Measurements from ENCODE around the gene IFT20. TPM values are rescaled to one million over a fixed set of nuclear protein-coding genes. Genes with fewer than 3 reads are reported as not detected.
A peak's percentile ranks its signal among the peaks of the same experiment; 100 is the strongest.

The IFT20 gene
- total and polyA plus RNA-seq, 2 donors (not counting 1 experiment from before 2014, with no cell fraction given) = 51.4 to 53.7 TPM

DNA sequence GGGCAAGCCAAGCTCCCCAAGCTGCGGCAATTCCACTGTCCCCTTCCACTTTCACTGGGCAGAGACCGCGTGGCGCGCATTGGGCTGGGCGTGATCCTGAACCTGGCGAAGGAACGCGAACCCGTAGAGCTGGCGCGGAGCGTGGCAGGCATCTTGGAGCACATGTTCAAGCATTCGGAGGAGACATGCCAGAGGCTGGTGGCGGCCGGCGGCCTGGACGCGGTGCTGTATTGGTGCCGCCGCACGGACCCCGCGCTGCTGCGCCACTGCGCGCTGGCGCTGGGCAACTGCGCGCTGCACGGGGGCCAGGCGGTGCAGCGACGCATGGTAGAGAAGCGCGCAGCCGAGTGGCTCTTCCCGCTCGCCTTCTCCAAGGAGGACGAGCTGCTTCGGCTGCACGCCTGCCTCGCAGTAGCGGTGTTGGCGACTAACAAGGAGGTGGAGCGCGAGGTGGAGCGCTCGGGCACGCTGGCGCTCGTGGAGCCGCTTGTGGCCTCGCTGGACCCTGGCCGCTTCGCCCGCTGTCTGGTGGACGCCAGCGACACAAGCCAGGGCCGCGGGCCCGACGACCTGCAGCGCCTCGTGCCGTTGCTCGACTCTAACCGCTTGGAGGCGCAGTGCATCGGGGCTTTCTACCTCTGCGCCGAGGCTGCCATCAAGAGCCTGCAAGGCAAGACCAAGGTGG is 46.0 kb upstream of the IFT20 start:
- Histone ChIP-seq H3K4me1 (ENCODE audit: control insufficient read depth, extremely low read depth, insufficient read depth, low read length) (no peaks in the 10 kb centered on the region), H3K36me3 (ENCODE audit: control insufficient read depth, insufficient read depth, low read length) (no peaks in the 10 kb centered on the region), H4K20me1 (ENCODE audit: control insufficient read depth, extremely low read depth, insufficient read depth, low read length) (no peaks in the 10 kb centered on the region), H3K27ac (ENCODE audit: insufficient read depth, low read length) (no peak overlapping the region), H3K9me3 (ENCODE audit: control insufficient read depth, insufficient read depth, low read depth, low read length) (no peaks in the 10 kb centered on the region), H3K9ac (ENCODE audit: insufficient read depth, low read length) (no peak overlapping the region), H2AFZ (ENCODE audit: low read length) (no peak overlapping the region), H3K79me2 (ENCODE audit: control insufficient read depth, insufficient read depth, low read length) (no peaks in the 10 kb centered on the region), H3K4me2 (ENCODE audit: extremely low read depth, insufficient read depth, low read length) (no peak overlapping the region), H3K27me3 (ENCODE audit: control insufficient read depth, insufficient read depth, low read length) (no peaks in the 10 kb centered on the region), H3K4me3 (replicated peaks in 1 of 4; ENCODE audit: control extremely low read depth in 1 of 4, insufficient read depth in 1 of 4, low read depth in 3 of 4, low read length in 4 of 4) (no peak overlapping the region)
- TF ChIP-seq EZH2 (IDR thresholded peaks at IDR 0.05; ENCODE audit: low read length, missing control alignments) = no peak
- TF ChIP-seq, protein P1, sequence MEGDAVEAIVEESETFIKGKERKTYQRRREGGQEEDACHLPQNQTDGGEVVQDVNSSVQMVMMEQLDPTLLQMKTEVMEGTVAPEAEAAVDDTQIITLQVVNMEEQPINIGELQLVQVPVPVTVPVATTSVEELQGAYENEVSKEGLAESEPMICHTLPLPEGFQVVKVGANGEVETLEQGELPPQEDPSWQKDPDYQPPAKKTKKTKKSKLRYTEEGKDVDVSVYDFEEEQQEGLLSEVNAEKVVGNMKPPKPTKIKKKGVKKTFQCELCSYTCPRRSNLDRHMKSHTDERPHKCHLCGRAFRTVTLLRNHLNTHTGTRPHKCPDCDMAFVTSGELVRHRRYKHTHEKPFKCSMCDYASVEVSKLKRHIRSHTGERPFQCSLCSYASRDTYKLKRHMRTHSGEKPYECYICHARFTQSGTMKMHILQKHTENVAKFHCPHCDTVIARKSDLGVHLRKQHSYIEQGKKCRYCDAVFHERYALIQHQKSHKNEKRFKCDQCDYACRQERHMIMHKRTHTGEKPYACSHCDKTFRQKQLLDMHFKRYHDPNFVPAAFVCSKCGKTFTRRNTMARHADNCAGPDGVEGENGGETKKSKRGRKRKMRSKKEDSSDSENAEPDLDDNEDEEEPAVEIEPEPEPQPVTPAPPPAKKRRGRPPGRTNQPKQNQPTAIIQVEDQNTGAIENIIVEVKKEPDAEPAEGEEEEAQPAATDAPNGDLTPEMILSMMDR (conservative IDR thresholded peaks at IDR 0.05 in 1 of 2, IDR thresholded peaks at IDR 0.05 in 1 of 2; ENCODE audit: low read depth in 1 of 2, low read length in 2 of 2) = peak in 1 of 2 donors; percentile 35
- no peak for DNase-seq (ENCODE audit: low read depth in 2 of 2)

DNA sequence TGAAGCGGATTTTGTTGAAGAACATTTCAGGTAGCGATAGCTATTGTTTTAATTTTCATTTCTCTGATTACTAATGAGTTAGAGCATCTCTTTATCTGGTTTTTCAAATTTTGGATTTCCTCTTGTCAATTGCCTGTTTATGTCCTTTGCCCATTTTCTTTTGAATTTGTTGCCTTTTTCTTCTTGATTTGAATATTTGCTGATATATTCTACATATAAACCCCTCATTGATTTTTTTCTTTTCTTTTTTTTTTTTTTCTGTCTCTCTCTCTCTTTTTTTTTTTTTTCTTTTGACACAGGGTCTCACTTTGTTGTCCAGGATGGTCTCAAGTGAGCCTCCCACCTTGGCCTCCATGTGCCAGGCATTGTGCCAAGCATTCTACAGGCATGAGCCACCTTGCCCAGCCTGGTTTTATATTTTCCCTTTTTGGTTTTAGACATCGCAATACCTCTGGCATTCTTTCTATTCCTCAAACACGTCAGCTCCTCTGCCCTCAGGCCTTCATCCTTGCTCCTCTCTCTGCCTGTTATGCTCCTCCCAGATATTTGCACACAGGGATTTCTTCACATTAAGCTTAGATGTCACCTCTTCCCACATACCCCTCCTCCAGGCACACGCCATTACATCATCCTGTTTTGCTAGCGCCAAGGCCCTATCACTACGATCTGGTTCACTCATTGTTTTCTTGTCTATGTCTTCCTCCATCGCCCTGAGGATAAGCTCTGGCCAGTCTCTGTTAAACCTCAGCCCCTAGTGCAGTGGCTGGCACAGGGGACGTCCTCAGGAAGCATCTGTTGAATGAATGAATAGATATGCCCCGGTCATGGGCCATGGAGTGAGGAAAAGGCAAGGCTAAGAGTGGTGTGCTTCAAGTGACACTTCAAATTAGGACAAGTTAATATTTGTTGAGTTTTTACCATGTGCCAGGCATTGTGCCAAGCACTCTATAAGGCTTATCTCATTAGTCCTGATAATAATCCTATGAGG is 44.8 kb upstream of the IFT20 start:
- H3K79me2 ChIP-seq (ENCODE audit: control insufficient read depth, insufficient read depth, low read length) = no peaks in the 10 kb centered on the region

DNA sequence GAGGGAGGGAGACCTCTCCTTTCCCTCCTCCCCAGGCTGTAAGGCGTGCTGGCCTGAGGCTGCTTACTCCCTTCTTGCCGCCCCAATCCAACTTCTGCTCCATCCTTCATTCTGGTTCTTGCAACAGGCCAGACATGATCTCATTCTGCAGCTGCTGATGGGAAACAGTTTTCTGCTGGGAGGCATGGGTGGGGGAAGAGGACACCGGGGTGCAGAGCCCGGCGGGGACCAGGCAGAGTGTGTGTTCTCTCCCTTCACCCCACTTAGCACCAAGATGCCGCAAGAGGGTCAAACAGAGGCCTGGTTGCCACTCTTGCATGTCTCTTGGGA is 37.6 kb upstream of the IFT20 start:
- Histone ChIP-seq H3K9me3 (ENCODE audit: control insufficient read depth, insufficient read depth, low read depth, low read length) (no peaks in the 10 kb centered on the region), H3K4me1 (ENCODE audit: control insufficient read depth, extremely low read depth, insufficient read depth, low read length) (peaks cover 9% of the 10 kb centered on the region), H3K9ac (ENCODE audit: insufficient read depth, low read length) (no peak overlapping the region), H2AFZ (ENCODE audit: low read length) (no peak overlapping the region), H4K20me1 (ENCODE audit: control insufficient read depth, extremely low read depth, insufficient read depth, low read length) (no peaks in the 10 kb centered on the region), H3K27ac (ENCODE audit: insufficient read depth, low read length) (no peak overlapping the region), H3K36me3 (ENCODE audit: control insufficient read depth, insufficient read depth, low read length) (no peaks in the 10 kb centered on the region), H3K4me3 (replicated peaks in 1 of 4; ENCODE audit: control extremely low read depth in 1 of 4, insufficient read depth in 1 of 4, low read depth in 3 of 4, low read length in 4 of 4) (peak overlapping the region in 3 of 4 experiments; percentile 66 to 72 (median 68)), H3K4me2 (ENCODE audit: extremely low read depth, insufficient read depth, low read length) (peak overlapping the region; percentile 95), H3K79me2 (ENCODE audit: control insufficient read depth, insufficient read depth, low read length) (peaks cover 4% of the 10 kb centered on the region), H3K27me3 (ENCODE audit: control insufficient read depth, insufficient read depth, low read length) (no peaks in the 10 kb centered on the region)
- no peak for DNase-seq (ENCODE audit: low read depth in 2 of 2)
- TF ChIP-seq, protein P1 (conservative IDR thresholded peaks at IDR 0.05 in 1 of 2, IDR thresholded peaks at IDR 0.05 in 1 of 2; ENCODE audit: low read depth in 1 of 2, low read length in 2 of 2) = no peak
- no peak for TF ChIP-seq EZH2 (IDR thresholded peaks at IDR 0.05; ENCODE audit: low read length, missing control alignments)

More for the DNA sequence above, 44.8 kb upstream of the IFT20 start:
- TF ChIP-seq, protein P1 (conservative IDR thresholded peaks at IDR 0.05 in 1 of 2, IDR thresholded peaks at IDR 0.05 in 1 of 2; ENCODE audit: low read depth in 1 of 2, low read length in 2 of 2) = no peak
- no peak for TF ChIP-seq EZH2 (IDR thresholded peaks at IDR 0.05; ENCODE audit: low read length, missing control alignments)
- DNase-seq (ENCODE audit: low read depth in 2 of 2) = peak in 1 of 2 donors; percentile 62
- H3K36me3 ChIP-seq (ENCODE audit: control insufficient read depth, insufficient read depth, low read length) = no peaks in the 10 kb centered on the region
- no peak overlapping the region for H3K27ac ChIP-seq (ENCODE audit: insufficient read depth, low read length)
- no peak overlapping the region for H2AFZ ChIP-seq (ENCODE audit: low read length)
- no peak overlapping the region for H3K4me2 ChIP-seq (ENCODE audit: extremely low read depth, insufficient read depth, low read length)
- H3K4me1 ChIP-seq (ENCODE audit: control insufficient read depth, extremely low read depth, insufficient read depth, low read length) = no peaks in the 10 kb centered on the region
- H3K4me3 ChIP-seq (replicated peaks in 1 of 4; ENCODE audit: control extremely low read depth in 1 of 4, insufficient read depth in 1 of 4, low read depth in 3 of 4, low read length in 4 of 4) = no peak overlapping the region
- H4K20me1 ChIP-seq (ENCODE audit: control insufficient read depth, extremely low read depth, insufficient read depth, low read length) = no peaks in the 10 kb centered on the region
- H3K27me3 ChIP-seq (ENCODE audit: control insufficient read depth, insufficient read depth, low read length) = no peaks in the 10 kb centered on the region
- no peak overlapping the region for H3K9ac ChIP-seq (ENCODE audit: insufficient read depth, low read length)
- no peaks in the 10 kb centered on the region for H3K9me3 ChIP-seq (ENCODE audit: control insufficient read depth, insufficient read depth, low read depth, low read length)

Measured in fibroblast of lung (primary cell).